OCI-M1 (cell line): Measurements from ENCODE around the gene PRSS50.

Experiments used
- DNase-seq: peaks from one replicate; lab custom pipeline; 2025; lab: John Stamatoyannopoulos, UW

PRSS50 gene

DNA sequence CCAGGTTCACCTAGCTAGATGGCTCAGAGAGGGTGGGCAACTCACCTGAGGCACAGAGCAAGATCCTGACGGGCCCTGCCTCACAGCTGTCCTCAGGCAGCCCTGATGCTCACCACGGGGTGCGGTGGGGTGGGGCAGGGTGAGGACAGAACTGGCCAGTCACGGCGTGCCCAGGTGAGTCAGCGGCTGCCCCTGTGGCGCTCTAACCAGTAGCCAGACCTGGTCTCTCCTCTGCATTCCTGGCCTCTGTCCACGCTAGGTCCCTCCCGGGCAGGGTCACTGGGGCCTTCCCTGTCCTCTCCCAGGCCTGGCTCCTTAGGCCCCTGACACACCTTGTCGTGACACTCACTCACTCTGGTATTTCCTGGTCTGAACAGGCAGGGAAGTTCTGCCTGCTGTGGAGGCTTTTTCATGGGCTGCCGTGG is 25.1 kb downstream of the PRSS50 start:
- no peak for DNase-seq

- DNase-seq, result no peak
Measured at GRCh38 chr3:46690798-46691197, 26.9 kb downstream of the PRSS50 start.

DNA sequence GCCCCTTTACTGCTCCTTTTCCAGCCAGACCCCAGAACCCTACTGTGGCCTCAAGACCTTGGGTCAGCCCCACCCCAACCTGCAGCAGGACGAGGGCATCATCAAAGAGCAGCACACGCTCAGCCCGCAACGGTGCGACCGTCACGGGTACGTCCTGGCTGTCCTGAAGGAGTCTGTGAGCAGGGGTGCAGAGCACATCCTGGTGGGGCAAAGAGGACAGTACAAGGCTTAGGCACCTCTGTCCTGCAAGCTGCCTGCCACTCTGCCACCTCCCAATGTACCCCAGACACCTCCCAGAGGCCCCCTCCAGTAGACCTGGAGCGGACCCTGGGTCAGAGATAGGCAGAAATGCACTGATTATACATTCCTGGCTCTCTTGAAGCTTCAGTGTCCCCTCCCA is 32.2 kb downstream of the PRSS50 start:
- no peak for DNase-seq

DNA sequence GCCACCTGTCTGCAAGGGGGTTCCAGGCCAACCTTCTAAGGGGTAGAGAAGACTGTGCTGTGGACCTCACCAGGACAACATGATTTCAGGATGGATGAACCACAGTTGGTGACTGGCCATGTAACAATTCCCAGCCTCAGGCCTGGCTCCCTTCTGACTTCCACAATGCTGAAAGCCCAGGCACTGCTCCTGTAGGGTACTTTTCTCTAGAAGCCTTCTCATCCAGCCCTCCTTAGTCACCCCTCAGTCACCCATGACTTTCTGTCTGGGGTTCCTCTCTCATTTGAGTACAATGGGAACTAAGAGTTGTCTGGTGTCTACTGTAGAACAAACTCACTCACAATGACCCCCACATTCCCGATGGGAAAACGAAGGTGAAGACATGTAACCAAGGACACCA is 32.8 kb downstream of the PRSS50 start:
- DNase-seq, result no peak

DNA sequence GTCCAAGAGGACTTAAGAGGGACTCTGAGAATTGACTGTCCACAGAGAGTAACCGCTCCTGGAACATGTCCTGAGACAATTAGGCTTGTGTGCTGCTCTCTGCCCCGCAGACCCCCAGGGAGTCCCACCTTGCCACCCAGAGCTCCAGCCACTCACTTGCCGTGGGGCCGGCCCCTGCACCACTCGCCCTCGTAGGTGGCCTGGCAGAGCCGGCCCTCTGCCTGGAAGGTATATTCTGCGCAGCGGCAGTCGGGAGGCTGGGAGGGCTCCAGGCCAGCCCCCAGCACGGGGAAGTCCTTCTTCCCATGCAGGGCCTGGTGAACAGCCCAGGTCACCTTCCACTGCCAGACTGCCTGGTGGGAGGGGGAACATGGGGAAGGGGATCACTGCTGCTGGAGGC is 34.7 kb downstream of the PRSS50 start:
- no peak for DNase-seq

DNA sequence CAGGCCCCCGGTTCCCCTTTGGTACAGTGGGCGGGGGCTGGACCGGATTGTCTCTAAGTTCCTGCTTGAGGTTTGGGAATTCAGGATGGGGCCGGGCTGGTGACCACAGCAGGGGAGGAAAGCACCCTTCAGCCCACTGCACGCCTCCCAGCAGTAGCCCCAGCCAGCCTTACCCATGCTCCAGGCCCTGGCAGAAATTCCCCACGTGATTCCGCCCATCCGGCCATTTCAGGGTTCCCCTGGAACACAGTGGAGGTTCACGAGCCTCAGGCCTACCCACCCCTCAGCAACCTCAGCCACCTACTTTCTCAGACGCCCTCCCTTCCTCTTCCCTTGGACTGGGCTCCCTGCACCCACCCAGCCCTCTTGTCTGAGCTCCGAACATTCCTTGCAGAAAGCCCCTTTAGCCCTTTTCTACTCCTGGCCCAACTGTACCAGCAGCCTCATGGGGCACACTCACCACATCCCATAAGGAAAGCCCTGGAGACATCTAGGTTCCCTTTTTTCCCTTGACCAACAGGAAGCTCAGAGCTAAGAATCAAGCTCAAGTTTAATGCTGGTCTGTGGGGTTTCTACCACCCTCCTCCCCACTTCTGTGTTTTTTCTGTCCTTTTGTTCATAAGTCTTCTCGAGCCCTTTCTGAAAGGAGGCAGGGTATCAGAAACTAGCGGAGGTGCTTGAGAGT is 35.7 kb downstream of the PRSS50 start:
- no peak for DNase-seq

DNA sequence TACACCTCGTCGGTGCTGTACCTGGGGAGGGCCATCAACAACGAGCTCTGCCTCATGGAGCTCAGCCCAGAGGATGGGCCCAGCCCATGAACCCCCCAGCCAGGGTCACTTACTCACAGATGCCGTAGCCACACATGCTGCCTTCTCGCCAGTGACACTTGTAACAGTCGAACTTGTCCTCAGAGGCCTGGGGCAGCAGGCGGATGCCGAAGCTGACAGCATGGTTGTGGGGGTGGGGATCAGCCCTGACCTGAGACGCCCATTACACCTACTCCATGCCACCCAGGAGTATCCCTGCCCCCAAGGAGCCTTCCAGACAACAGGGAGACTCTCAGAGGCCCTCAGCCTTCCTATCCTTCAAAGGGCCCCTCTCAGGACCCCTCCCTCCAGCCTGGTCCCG is 36.3 kb downstream of the PRSS50 start:
- DNase-seq, result no peak

- DNase-seq, result no peak
Measured at GRCh38 chr3:46680298-46680826, 37.3 kb downstream of the PRSS50 start.

DNA sequence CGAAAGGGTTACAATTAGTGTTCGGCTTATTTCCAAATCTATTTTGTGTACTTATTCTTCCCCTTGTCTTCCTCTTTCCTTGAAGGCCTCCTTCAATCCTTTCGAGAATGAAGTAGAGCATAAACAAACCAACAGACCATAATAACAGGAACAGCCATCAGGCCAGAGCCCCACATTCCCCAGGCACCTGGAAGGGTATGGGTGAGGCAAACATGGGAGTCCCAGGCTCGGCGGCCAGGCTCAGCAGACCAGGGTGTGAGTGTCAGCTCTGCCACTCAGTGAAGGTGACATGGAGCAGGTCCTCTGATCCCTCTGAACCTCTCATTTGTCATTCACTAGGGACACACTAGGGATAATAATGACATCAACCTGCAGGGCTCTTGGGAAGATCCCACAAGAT is 38.0 kb downstream of the PRSS50 start:
- DNase-seq, result no peak

DNA sequence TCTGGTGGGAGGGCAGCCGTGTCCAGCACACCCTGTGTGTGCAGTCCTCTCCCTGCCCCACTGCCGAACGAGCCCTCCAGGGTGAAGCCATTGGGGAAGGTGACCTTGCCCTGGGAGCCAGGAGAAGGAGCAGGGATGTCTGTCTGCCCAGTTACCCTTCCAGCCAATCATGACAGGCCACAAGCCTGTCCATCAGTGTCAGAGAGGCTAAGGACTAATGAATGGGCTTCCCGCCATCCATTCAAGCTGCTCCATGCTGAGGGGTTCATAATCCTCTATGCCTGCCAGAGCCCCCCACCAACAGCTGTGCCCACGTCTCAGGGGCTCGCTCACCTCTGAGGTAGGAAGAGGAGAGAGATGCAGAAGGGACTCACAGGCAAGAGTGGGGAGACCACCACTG is 39.4 kb downstream of the PRSS50 start:
- no peak for DNase-seq

DNA sequence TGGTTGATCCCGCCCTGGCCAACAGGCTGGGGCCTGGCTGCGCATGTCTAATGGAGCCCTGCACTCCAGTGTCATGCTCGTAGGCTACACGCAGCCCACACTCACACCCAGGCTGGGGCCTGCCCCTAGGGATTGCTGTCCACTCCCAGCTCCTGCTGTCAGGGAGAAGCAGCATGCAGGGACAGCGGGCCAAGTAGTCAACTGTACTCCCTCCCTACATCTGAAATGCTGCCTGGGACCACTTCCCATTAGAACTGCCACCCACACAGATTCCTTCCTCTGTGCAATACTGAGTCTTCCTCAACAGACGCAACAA is 40.3 kb downstream of the PRSS50 start:
- DNase-seq, result no peak

DNA sequence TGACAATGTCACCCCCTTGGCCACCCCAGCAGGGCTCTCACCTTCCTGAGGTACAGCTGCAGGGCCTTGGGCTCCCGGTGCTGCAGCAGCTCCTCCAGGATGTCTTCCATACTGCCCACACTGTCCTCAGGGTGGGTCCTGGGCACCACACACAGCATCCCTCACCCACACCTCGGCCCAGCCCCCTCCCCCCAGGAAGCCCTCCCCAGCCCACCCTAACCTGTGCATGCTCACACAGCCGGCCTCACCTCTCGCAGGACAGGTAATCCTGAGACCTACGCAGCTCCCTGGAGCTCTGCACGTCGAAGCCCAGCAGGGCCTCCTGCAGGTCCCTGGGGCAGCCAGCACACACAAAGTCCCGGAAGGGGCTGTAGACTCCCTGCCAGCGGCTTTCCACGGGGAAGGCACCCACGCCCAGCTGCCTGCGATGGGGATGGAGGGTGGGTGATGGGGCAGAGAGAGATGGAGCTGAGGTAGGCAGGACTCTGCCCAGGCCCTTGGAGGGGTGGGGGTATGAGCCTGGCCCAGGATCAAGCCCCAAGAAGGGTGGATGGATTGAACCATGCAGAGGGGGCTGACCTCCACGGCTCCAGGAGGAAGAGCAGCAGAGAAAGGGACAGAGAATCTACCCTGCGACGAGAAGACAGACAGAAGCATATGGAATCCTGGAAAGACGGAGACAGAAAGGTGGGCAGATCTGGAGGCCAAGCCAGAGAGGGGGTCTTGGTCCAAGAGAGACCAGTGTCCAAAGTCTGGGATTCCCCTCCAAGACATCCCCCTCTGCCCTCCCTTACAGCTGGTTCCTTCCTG is 40.9 kb downstream of the PRSS50 start:
- no peak for DNase-seq

GRCh38 chr3:46675843-46676567 is 41.7 kb downstream of the PRSS50 start:
- no peak for DNase-seq

DNA sequence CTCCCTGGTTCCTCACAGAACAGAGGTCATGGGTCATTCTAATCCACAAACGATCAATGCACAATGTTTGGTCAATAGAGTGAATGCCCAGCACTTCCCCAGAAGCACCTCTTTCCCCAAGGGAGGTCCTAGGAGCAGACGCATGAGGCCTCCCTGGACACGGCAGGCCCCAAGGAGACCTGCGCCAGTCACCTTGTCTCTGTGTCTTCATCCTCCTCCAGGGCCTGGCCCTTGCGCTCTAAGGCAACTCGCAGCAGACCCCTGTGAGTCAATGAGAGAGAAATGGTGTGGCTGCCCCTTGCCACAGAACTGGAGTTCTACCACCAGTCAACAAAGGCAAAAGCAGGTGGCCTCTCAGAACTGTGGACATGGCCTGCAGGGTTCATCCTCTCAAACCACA is 42.2 kb downstream of the PRSS50 start:
- DNase-seq, result no peak

DNA sequence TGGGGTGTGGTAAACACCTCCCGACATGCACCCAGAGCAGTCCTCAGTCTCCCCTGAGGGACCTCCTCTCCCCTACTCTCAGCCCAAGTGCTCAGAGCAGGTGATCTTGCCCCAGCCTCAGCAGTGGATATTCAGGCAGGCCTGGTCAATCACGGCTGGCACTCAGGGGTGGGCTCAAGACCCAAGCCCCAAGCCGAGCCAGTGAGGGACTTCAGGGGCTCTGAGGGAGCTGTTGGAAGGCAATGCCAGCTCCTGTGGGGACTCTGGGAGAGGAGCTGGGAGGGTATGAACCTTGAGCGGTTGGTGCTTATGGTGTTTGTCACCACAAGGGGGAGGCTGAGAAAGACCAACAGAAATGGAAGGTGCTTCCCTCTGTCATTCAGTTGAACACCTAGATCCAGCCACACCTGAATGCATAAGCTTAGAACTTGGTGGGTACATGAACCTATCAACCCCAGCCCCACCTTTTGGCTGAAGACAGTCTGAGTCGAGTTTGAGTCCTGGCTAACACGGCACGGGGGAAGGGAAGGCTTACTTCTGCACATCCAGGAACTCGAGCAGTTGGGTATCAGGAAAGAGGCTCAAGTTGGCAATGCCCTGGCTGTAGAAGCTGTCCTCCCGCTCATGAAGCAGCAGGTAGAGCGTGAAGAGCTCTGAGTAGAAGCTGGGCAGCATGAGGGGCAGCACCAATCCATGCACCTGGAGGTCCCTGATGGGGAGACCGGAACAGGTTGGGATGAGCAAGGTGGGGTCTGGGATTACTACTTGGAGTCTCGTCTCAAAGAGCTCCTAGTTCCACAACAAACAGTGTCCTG is 43.4 kb downstream of the PRSS50 start:
- DNase-seq, result no peak

DNA sequence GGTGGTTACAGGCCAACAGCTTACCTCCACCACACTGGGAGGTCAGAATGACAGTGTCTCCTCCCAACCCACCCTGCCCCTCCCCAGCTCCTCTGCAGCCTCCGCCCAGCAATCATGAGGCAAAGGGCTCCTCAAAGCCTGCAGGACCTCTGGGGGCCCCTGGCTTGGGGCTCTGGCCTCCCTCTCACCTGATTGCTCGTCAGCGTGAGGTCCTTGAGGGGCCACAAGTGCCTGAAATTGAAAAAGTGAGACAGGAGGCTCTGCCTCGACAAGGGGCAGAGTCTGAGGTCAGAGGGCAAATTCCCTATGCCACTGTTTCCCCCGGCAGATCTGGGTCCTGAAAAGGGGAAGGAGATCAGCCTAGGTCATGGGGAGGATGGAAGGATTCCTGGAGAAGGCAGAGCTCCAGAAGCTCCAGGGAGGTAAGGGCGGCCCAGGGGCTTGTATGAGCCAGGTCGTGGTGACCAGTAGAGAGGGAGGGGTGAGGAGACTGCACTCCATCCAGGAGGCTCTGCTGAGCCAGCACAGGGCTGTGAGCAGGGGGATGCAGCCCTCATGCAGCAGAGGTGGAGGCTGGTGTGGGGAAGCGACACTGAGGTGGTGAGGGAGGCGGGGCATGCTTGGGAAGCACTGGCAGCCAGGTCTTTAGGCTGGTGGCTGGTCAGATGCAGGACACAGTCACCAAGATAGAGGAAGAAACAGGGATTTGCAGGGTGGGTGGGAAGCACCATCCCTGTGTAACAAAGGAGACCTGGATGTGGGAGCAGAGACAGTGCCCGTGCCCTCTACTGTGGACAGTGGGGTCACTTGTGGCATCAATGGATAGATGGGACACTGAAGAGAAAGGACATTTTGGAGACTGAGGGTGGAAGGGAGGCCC is 44.3 kb downstream of the PRSS50 start:
- no peak for DNase-seq

DNA sequence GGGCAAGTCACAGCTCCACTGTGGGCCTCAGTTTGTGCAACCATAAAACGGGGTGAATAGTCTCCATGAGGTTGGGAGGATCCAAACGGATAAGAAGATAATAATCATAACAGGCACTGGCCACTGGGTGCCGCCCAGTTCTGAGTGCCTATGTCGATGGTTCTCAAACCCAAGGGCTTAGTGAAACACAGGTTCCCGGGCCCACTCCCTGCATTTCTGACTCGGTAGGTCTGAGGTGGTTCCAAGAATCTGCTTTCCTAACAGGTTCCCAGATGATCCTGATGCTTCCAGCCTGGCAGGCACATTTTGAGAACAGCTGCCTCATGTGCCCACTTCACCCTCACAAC is 45.3 kb downstream of the PRSS50 start:
- no peak for DNase-seq

- DNase-seq, result no peak
Measured at GRCh38 chr3:46671541-46672348, 45.9 kb downstream of the PRSS50 start.

GRCh38 chr3:46670891-46671427 is 46.7 kb downstream of the PRSS50 start:
- no peak for DNase-seq
